Psoas muscle (tissue), 8 donors: Measurements from ENCODE around the gene SARDH. TPM values are rescaled to one million over a fixed set of nuclear protein-coding genes. Genes with fewer than 3 reads are reported as not detected.

Experiments used
- ATAC-seq, 4 donors: fragments of 200-7000 bp; cut with Tn5 transposase; one replicate each; pipeline ENCODE4 v1.9.1; 2020; ENCODE audit warnings: moderate library complexity in 3 of 4, mild to moderate bottlenecking in 2 of 4
- DNase-seq, 2 donors: peaks; one replicate each; pipeline ENCODE4 v3.0.0-alpha.2; 2020
- H3K27ac ChIP-seq: fragments of 200-600 bp; one replicate; pipeline ENCODE4 v1.8.0; 2022
- H3K27me3 ChIP-seq, 3 donors: fragments of 200-600 bp in 1 of 3; one replicate each; pipeline versions ENCODE4 v1.6.1 to v1.8.0; 2013 to 2022; ENCODE audit warnings: low read length in 2 of 3, mild to moderate bottlenecking in 2 of 3, moderate library complexity in 1 of 3; ENCODE audit not compliant: insufficient read depth in 3 of 3
- H3K36me3 ChIP-seq, 2 donors: fragments of 200-600 bp in 1 of 2; one replicate each; pipeline versions ENCODE4 v1.6.1 to v1.8.0; 2013 to 2022; ENCODE audit warnings: low read depth in 1 of 2, mild to moderate bottlenecking in 1 of 2, moderate library complexity in 1 of 2; ENCODE audit not compliant: insufficient read depth in 1 of 2
- H3K4me1 ChIP-seq: fragments of 200-600 bp; one replicate; pipeline ENCODE4 v1.8.0; 2022
- H3K4me3 ChIP-seq: fragments of 200-600 bp; one replicate; pipeline ENCODE4 v1.8.0; 2022; ENCODE audit warnings: mild to moderate bottlenecking
- H3K9me3 ChIP-seq: fragments of 200-600 bp; one replicate; pipeline ENCODE4 v1.8.0; 2022
- CTCF ChIP-seq: fragments of 200-600 bp; IDR thresholded peaks from one replicate; pipeline ENCODE4 v1.8.0; 2022; ENCODE audit warnings: antibody characterized with exemption
- WGBS, 3 donors: extraction: QIAGEN DNeasy Blood & Tissue Kit; methylation state at CpG; one replicate each; pipeline versions ENCODE4 v1.1.6 to v1.1.7; 2013; 5-methylcytosine and 5-hydroxymethylcytosine counted together
- intact Hi-C, 2 donors: fragments of 100-400 bp; cut with DNase I; formaldehyde crosslinking; loops; one replicate each; pipeline versions ENCODE4 v1.11.0 to v1.14.2; 2022
- polyA plus RNA-seq, 3 donors: library from polyadenylated mRNA; stranded (reverse); fragments of 200-250 nt; gene quantifications; one replicate each; pipeline ENCODE4 v1.2.3, GENCODE V29; 2013
- total RNA-seq, 4 donors: library from RNA; stranded (reverse); fragmentation: NEBNext Ultra II Directional in 2 of 4; extraction: Animal tissue kit (Norgen Biotek cat#: 25700) in 2 of 4; gene quantifications; one replicate each; pipeline versions ENCODE4 v1.2.1 to v1.2.4, GENCODE V29; 2021 to 2023
- donor health status: healthy with polysubstance abuse.
- donor health status: DM: no; HTN: no; CAD: no; lungs with moderate emphysema.
- donor health status: Bipolar disorder and iron deficiency.
- donor health status: healthy.
- donor health status: DM: yes; HTN: yes; CAD: no.
- donor health status: DM: no; HTN: no; CAD: no.
- donor health status: DM: no; HTN: no; CAD: no.
- donor health status: DM: yes; HTN: yes; CAD: no.

SARDH gene
- total and polyA plus RNA-seq, 7 donors = 0.16 to 2.5 (median 0.62) TPM

- Histone ChIP-seq H3K27ac (no peak overlapping the region), H3K4me3 (no peak overlapping the region), H3K4me1 (no peaks in the 10 kb centered on the region), H3K36me3 (no peaks in the 10 kb centered on the region), H3K27me3 (peaks cover 0 to 46% (median 16%) of the 10 kb centered on the region in 3 donors), H3K9me3 (no peaks in the 10 kb centered on the region)
- intact Hi-C loops = loop anchor here in 1 of 2 donors (2.0 kb wide), 1 partner anchor 30 kb away; no protein-coding TSS in a partner anchor
- ATAC-seq = no peak
- WGBS, 3 donors = 44 to 51% (median 47%) methylated on average over 26 to 27 of the region's 27 CpGs
- DNase-seq = peak in 1 of 2 donors; percentile 28
- TF ChIP-seq CTCF = no peak
These were observed 105.1 kb downstream of the SARDH start for GRCh38 chr9:133632806-133633680.

GRCh38 chr9:133631111-133631510, 107.0 kb downstream of the SARDH start:
- peak in 1 of 2 donors; percentile 23 for DNase-seq
- no peak for TF ChIP-seq CTCF

DNA sequence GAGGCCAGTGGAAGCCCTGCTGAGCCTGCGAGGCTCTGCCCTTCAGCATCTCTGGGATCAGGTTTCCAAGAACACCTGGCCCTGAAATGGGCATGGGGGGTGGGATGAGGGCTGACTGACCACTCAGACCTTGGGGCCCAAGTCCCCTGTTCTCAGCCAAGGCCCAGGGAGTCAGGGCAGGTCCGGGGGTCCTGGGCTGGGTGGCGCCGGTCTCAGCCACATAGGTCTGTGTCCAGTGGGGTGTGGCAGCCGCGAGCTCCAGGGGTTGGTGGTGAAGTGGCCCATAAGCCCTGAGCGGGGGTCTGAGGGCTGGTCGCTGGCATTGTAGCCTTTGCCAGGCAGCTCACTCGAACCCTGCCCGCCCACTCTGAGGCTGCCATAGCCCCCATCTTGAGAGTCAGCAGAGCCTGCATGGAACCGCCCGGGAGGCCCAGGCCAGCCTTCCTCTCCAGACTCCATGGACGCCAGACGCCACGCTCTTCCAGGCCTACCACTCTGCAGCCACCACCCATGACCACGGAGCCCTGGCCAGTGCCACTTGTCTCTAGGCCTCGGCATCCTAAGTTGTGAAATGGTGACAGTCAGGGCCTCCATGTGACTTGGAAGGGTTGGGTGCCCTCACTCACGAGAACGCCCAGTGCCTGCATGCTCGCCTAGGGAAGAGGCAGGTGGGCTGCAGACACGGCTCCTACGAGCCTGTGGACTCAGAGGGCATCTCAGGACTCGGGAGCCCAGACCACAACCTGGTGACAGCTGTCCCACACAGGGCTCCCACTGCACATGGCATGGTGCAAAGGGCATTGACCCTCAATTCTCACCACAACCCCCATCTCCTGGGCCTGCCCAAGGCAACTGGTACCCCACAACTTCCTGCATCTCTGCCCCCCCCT, 108.7 kb downstream of the SARDH start:
- peaks cover 0 to 49% (median 8%) of the 10 kb centered on the region in 3 donors for H3K27me3 ChIP-seq
- no peak for TF ChIP-seq CTCF
- no peaks in the 10 kb centered on the region for H3K36me3 ChIP-seq
- DNase-seq = peak in 1 of 2 donors; percentile 29
- WGBS, 3 donors = 80 to 86% (median 84%) methylated on average over 21 to 23 of the region's 23 CpGs
- no peak for ATAC-seq
- H3K27ac ChIP-seq = no peak overlapping the region
- no peaks in the 10 kb centered on the region for H3K9me3 ChIP-seq
- H3K4me1 ChIP-seq = no peaks in the 10 kb centered on the region
- intact Hi-C loops = no loop called here
- no peak overlapping the region for H3K4me3 ChIP-seq

More at GRCh38 chr9:133631111-133631510, 107.0 kb downstream of the SARDH start:
- Histone ChIP-seq H3K36me3 (no peaks in the 10 kb centered on the region), H3K27ac (no peak overlapping the region), H3K4me1 (no peaks in the 10 kb centered on the region), H3K27me3 (peaks cover 0 to 49% (median 13%) of the 10 kb centered on the region in 3 donors), H3K4me3 (no peak overlapping the region), H3K9me3 (no peaks in the 10 kb centered on the region)
- intact Hi-C loops = no loop called here
- 88 to 92% (median 92%) methylated on average over 12 of the region's 12 CpGs for WGBS, 3 donors
- no peak for ATAC-seq

DNA sequence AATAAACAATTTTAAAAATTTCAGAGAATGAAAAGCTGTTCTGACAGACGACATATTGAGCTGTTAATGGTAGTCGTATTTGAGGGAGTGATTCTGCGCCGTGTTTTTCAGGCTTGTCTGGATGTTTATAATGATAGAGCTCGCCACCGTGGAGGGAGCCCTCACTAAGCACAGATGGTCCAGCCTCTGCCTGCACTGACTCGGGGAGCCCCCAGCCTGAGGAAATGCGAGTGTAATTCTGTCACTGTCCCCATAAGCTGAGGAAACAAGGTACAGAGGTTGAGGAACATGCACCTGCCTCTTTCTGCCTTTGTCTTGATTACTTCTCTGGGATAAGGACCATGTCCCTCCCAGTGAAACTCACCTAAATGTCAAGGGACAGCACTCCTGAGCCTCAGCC, 109.4 kb downstream of the SARDH start:
- intact Hi-C loops = no loop called here
- Histone ChIP-seq H3K36me3 (no peaks in the 10 kb centered on the region), H3K4me1 (no peaks in the 10 kb centered on the region), H3K4me3 (no peak overlapping the region), H3K27me3 (peaks cover 0 to 48% (median 5%) of the 10 kb centered on the region in 3 donors), H3K27ac (no peak overlapping the region), H3K9me3 (no peaks in the 10 kb centered on the region)
- no peak for TF ChIP-seq CTCF
- DNase-seq (no peak), ATAC-seq (no peak)
- WGBS, 3 donors = 67 to 77% (median 69%) methylated on average over 8 of the region's 8 CpGs
